Stimulated activated naive B cell treated with anti-CD40 and anti-IgM and Interleukin-4, amounts not matched to agents 10 μg/mL and 1 μg/mL and 100 μg/mL, for 72 hours (primary cell): Measurements from ENCODE around the gene ZNF785.
A peak's percentile ranks its signal among the peaks of the same experiment; 100 is the strongest.
"Not testable (repeated sequence)": the region's sequence is repeated elsewhere in the genome, so short reads cannot be mapped to it uniquely, and the experiment has no call there.

Experiments used
- ATAC-seq, 2 donors: fragments of 150-1000 bp; cut with Tn5 transposase; replicated peaks; 2 replicates each; pipeline ENCODE4 v1.10.0; 2021; ENCODE audit warnings: moderate library complexity in 1 of 2
- DNase-seq: peaks from one replicate; pipeline ENCODE4 v3.0.0; 2021
- H3K27ac Mint-ChIP-seq: one replicate; pipeline ENCODE4 v1.8.0; 2022; ENCODE audit warnings: mild to moderate bottlenecking, mixed read lengths
- H3K27me3 Mint-ChIP-seq, 2 donors: one replicate each; pipeline ENCODE4 v1.8.0; 2022; ENCODE audit warnings: mixed read lengths in 2 of 2
- H3K36me3 Mint-ChIP-seq, 2 donors: one replicate each; pipeline ENCODE4 v1.8.0; 2022; ENCODE audit warnings: mixed read lengths in 2 of 2, mild to moderate bottlenecking in 1 of 2
- H3K4me1 Mint-ChIP-seq, 2 donors: one replicate each; pipeline ENCODE4 v1.8.0; 2022; ENCODE audit warnings: mixed read lengths in 2 of 2, mild to moderate bottlenecking in 1 of 2
- H3K4me3 Mint-ChIP-seq, 2 donors: one replicate each; pipeline ENCODE4 v1.8.0; 2022; ENCODE audit warnings: mild to moderate bottlenecking in 2 of 2, mixed read lengths in 2 of 2, moderate library complexity in 1 of 2
- H3K9me3 Mint-ChIP-seq, 2 donors: one replicate each; pipeline ENCODE4 v1.8.0; 2022; ENCODE audit warnings: mixed read lengths in 2 of 2, mild to moderate bottlenecking in 1 of 2

Gene ZNF785

GRCh38 chr16:30585400-30586191, at the start of gene ZNF785:
TSS of gene ZNF785 (minus strand) at chr16:30585697. CDS start at chr16:30585611, 86 bp downstream.
- Mint-ChIP-seq H3K27ac (peak within 1 kb of the TSS; percentile 97), H3K4me1 (peaks cover 7 to 33% of the 10 kb centered on the region in 2 donors), H3K4me3 (peak within 1 kb of the TSS; percentile 96 to 97), H3K27me3 (no peaks in the 10 kb centered on the region), H3K9me3 (no peaks in the 10 kb centered on the region), H3K36me3 (peaks cover 15 to 17% of the 10 kb centered on the region in 2 donors)
- ATAC-seq: peak; percentile 98 to 99
- peak; percentile 93 for DNase-seq

GRCh38 chr16:30633526-30633925, 48.0 kb upstream of the ZNF785 start:
- Mint-ChIP-seq H3K27me3 (no peaks in the 10 kb centered on the region), H3K4me1 (peaks cover 13 to 35% of the 10 kb centered on the region in 2 donors)
- no peak for ATAC-seq

GRCh38 chr16:30632454-30632853, 47.0 kb upstream of the ZNF785 start:
- H3K27ac Mint-ChIP-seq, ATAC-seq, H3K4me3 Mint-ChIP-seq, H3K9me3 Mint-ChIP-seq, H3K27me3 Mint-ChIP-seq, DNase-seq: not testable (repeated sequence)
- peaks cover 7 to 11% of the 10 kb centered on the region in 2 donors for H3K36me3 Mint-ChIP-seq
- H3K4me1 Mint-ChIP-seq: peaks cover 13 to 36% of the 10 kb centered on the region in 2 donors

More at GRCh38 chr16:30633526-30633925, 48.0 kb upstream of the ZNF785 start:
- no peak for DNase-seq
- no peaks in the 10 kb centered on the region for H3K9me3 Mint-ChIP-seq
- peak overlapping the region; percentile 99 for H3K27ac Mint-ChIP-seq
- peaks cover 7 to 11% of the 10 kb centered on the region in 2 donors for H3K36me3 Mint-ChIP-seq
- peak overlapping the region; percentile 88 to 90 for H3K4me3 Mint-ChIP-seq

- Mint-ChIP-seq H3K4me1 (peaks cover 7 to 16% of the 10 kb centered on the region in 2 donors), H3K36me3 (no peaks in the 10 kb centered on the region), H3K27me3 (no peaks in the 10 kb centered on the region), H3K9me3 (no peaks in the 10 kb centered on the region), H3K27ac (peak overlapping the region; percentile 57), H3K4me3 (peak overlapping the region; percentile 61 to 68)
- DNase-seq: peak; percentile 65
- peak; percentile 90 to 92 for ATAC-seq
Measured at GRCh38 chr16:30628628-30629540, 43.4 kb upstream of the ZNF785 start.

- H3K4me3 Mint-ChIP-seq: no peak overlapping the region
- H3K27ac Mint-ChIP-seq: no peak overlapping the region
- H3K4me1 Mint-ChIP-seq: peaks cover 7 to 13% of the 10 kb centered on the region in 2 donors
- ATAC-seq (no peak), DNase-seq (no peak)
- H3K36me3 Mint-ChIP-seq: no peaks in the 10 kb centered on the region
- H3K27me3 Mint-ChIP-seq: no peaks in the 10 kb centered on the region
- H3K9me3 Mint-ChIP-seq: no peaks in the 10 kb centered on the region
Measured at GRCh38 chr16:30626236-30626635, 40.7 kb upstream of the ZNF785 start.

- H3K27me3 Mint-ChIP-seq: no peaks in the 10 kb centered on the region
- no peaks in the 10 kb centered on the region for H3K36me3 Mint-ChIP-seq
- no peak for ATAC-seq
- peak overlapping the region; percentile 37 for H3K27ac Mint-ChIP-seq
- H3K9me3 Mint-ChIP-seq: no peaks in the 10 kb centered on the region
- no peak for DNase-seq
- H3K4me3 Mint-ChIP-seq: no peak overlapping the region
- peaks cover 2 to 3% of the 10 kb centered on the region in 2 donors for H3K4me1 Mint-ChIP-seq
Measured at GRCh38 chr16:30623536-30624283, 38.2 kb upstream of the ZNF785 start.

GRCh38 chr16:30622455-30623032, 37.0 kb upstream of the ZNF785 start:
- H3K27me3 Mint-ChIP-seq: no peaks in the 10 kb centered on the region
- H3K27ac Mint-ChIP-seq: no peak overlapping the region
- no peak for DNase-seq
- ATAC-seq: no peak
- no peaks in the 10 kb centered on the region for H3K36me3 Mint-ChIP-seq
- H3K9me3 Mint-ChIP-seq: no peaks in the 10 kb centered on the region
- H3K4me1 Mint-ChIP-seq: no peaks in the 10 kb centered on the region
- H3K4me3 Mint-ChIP-seq: no peak overlapping the region

- H3K4me1 Mint-ChIP-seq: no peaks in the 10 kb centered on the region
- H3K9me3 Mint-ChIP-seq: no peaks in the 10 kb centered on the region
- no peaks in the 10 kb centered on the region for H3K27me3 Mint-ChIP-seq
- no peaks in the 10 kb centered on the region for H3K36me3 Mint-ChIP-seq
- H3K4me3 Mint-ChIP-seq: no peak overlapping the region
- H3K27ac Mint-ChIP-seq: no peak overlapping the region
- ATAC-seq (no peak), DNase-seq (no peak)
Measured at GRCh38 chr16:30621765-30622164, 36.3 kb upstream of the ZNF785 start.

- ATAC-seq: no peak
- no peaks in the 10 kb centered on the region for H3K27me3 Mint-ChIP-seq
- no peaks in the 10 kb centered on the region for H3K36me3 Mint-ChIP-seq
- H3K4me3 Mint-ChIP-seq: no peak overlapping the region
- no peaks in the 10 kb centered on the region for H3K4me1 Mint-ChIP-seq
- no peak for DNase-seq
- no peak overlapping the region for H3K27ac Mint-ChIP-seq
- no peaks in the 10 kb centered on the region for H3K9me3 Mint-ChIP-seq
Measured at GRCh38 chr16:30620169-30620568, 34.7 kb upstream of the ZNF785 start.

- no peaks in the 10 kb centered on the region for H3K36me3 Mint-ChIP-seq
Measured at GRCh38 chr16:30619638-30620037, 34.1 kb upstream of the ZNF785 start.

GRCh38 chr16:30619202-30619601, 33.7 kb upstream of the ZNF785 start:
- Mint-ChIP-seq H3K4me1 (peaks cover 0 to under 1% of the 10 kb centered on the region in 2 donors), H3K36me3 (no peaks in the 10 kb centered on the region), H3K27ac (no peak overlapping the region), H3K9me3 (no peaks in the 10 kb centered on the region), H3K27me3 (no peaks in the 10 kb centered on the region), H3K4me3 (no peak overlapping the region)
- DNase-seq: no peak
- no peak for ATAC-seq

More at GRCh38 chr16:30619638-30620037, 34.1 kb upstream of the ZNF785 start:
- Mint-ChIP-seq H3K27ac (no peak overlapping the region), H3K4me1 (no peaks in the 10 kb centered on the region), H3K9me3 (no peaks in the 10 kb centered on the region), H3K27me3 (no peaks in the 10 kb centered on the region), H3K4me3 (no peak overlapping the region)
- no peak for DNase-seq
- ATAC-seq: no peak

- peak; percentile 51 for DNase-seq
- peak; percentile 74 to 80 for ATAC-seq
- Mint-ChIP-seq H3K36me3 (no peaks in the 10 kb centered on the region), H3K27me3 (no peaks in the 10 kb centered on the region), H3K4me1 (peaks cover 6 to 14% of the 10 kb centered on the region in 2 donors), H3K27ac (no peak overlapping the region), H3K4me3 (no peak overlapping the region), H3K9me3 (no peaks in the 10 kb centered on the region)
Measured at GRCh38 chr16:30615358-30616091, 30.0 kb upstream of the ZNF785 start.
